CD4-positive, alpha-beta T cell (primary cell): ENCODE data around the gene RERE. TPM values are rescaled to one million over a fixed set of nuclear protein-coding genes. Genes with fewer than 3 reads are reported as not detected.

ENCODE experiments used
- ATAC-seq: fragments of 200-7000 bp; cut with Tn5 transposase; one replicate; pipeline ENCODE4 v1.10.0; 2022; ENCODE audit warnings: mild to moderate bottlenecking; ENCODE audit not compliant: poor library complexity
- CTCF ChIA-PET: fragments of 350-600 bp; sonication (Branson Sonifier 250); formaldehyde crosslinking; loops from one replicate; lab custom pipeline; 2021; ENCODE audit warnings: antibody characterized with exemption, inconsistent platforms; lab: Charles Lee
- POLR2A ChIA-PET: fragments of 350-600 bp; sonication (Branson Sonifier 250); formaldehyde crosslinking; loops from one replicate; lab custom pipeline; 2021; ENCODE audit warnings: antibody characterized with exemption, inconsistent platforms; lab: Charles Lee
- DNase-seq, 14 experiments: peaks; one replicate each; pipeline ENCODE4 v3.0.0-alpha.2; 2013 to 2020; ENCODE audit warnings: mixed read lengths in 2 of 14
- H3K27ac ChIP-seq, 2 donors: one replicate each; pipeline versions ENCODE4 v1.5.1 to v1.7.0; 2013; ENCODE audit warnings: low read length in 2 of 2, low read depth in 1 of 2, mild to moderate bottlenecking in 1 of 2
- H3K27me3 ChIP-seq, 2 experiments: 1 replicate in 1 of 2; 2 replicates in 1 of 2; pipeline versions ENCODE4 v1.6.1 to v1.7.0; 2013; ENCODE audit warnings: low read length in 2 of 2, control low read depth in 1 of 2, mild to moderate bottlenecking in 1 of 2, moderate library complexity in 1 of 2; ENCODE audit not compliant: insufficient read depth in 2 of 2, control insufficient read depth in 1 of 2
- H3K36me3 ChIP-seq: one replicate; pipeline ENCODE4 v1.6.1; 2013; ENCODE audit warnings: low read length, control low read depth; ENCODE audit not compliant: insufficient read depth
- H3K4me1 ChIP-seq: one replicate; pipeline ENCODE4 v1.6.1; 2013; ENCODE audit warnings: low read length, control low read depth; ENCODE audit not compliant: insufficient read depth
- H3K4me3 ChIP-seq: one replicate; pipeline ENCODE4 v1.5.1; 2013; ENCODE audit warnings: mild to moderate bottlenecking, low read length, moderate library complexity
- H3K9me3 ChIP-seq, 2 experiments: 1 replicate in 1 of 2; 2 replicates in 1 of 2; pipeline versions ENCODE4 v1.6.1 to v1.7.0; 2013; ENCODE audit warnings: low read length in 2 of 2, mild to moderate bottlenecking in 2 of 2, control low read depth in 1 of 2, moderate library complexity in 1 of 2; ENCODE audit not compliant: control insufficient read depth in 1 of 2, insufficient read depth in 1 of 2
- H3K27ac Mint-ChIP-seq: one replicate; pipeline ENCODE4 v1.8.0; 2020; ENCODE audit warnings: mixed read lengths
- H3K27me3 Mint-ChIP-seq: one replicate; pipeline ENCODE4 v1.8.0; 2021; ENCODE audit warnings: mixed read lengths
- H3K36me3 Mint-ChIP-seq: one replicate; pipeline ENCODE4 v1.8.0; 2021; ENCODE audit warnings: low read depth, mixed read lengths
- H3K4me1 Mint-ChIP-seq: one replicate; pipeline ENCODE4 v1.8.0; 2021; ENCODE audit warnings: low read depth, mixed read lengths
- H3K4me3 Mint-ChIP-seq: one replicate; pipeline ENCODE4 v1.8.0; 2020; ENCODE audit warnings: mild to moderate bottlenecking, mixed read lengths
- H3K9me3 Mint-ChIP-seq: one replicate; pipeline ENCODE4 v1.8.0; 2020; ENCODE audit warnings: mixed read lengths
- intact Hi-C, 2 experiments: fragments of 100-400 bp; cut with DNase I in 1 of 2; cut with micrococcal nuclease in 1 of 2; formaldehyde crosslinking; loops; one replicate each; pipeline versions ENCODE4 v1.15.1 to v1.9.0; 2023 to 2025; cut with DNase I, micrococcal nuclease
- total RNA-seq, 174 experiments: library from RNA in 2 of 174; stranded (reverse) in 2 of 174; gene quantifications; one replicate each; pipeline ENCODE4 v1.2.3 and lab custom pipeline; 2021 to 2026
- TF ChIP-seq, protein P1 (sequence below): fragments of 200-600 bp; IDR thresholded peaks from one replicate; pipeline ENCODE4 v1.8.0; 2022; ENCODE audit warnings: antibody characterized with exemption, mild to moderate bottlenecking

Gene RERE
- total RNA-seq, 2 experiments from 2014 or later, result 78.4 to 84.0 TPM

DNA sequence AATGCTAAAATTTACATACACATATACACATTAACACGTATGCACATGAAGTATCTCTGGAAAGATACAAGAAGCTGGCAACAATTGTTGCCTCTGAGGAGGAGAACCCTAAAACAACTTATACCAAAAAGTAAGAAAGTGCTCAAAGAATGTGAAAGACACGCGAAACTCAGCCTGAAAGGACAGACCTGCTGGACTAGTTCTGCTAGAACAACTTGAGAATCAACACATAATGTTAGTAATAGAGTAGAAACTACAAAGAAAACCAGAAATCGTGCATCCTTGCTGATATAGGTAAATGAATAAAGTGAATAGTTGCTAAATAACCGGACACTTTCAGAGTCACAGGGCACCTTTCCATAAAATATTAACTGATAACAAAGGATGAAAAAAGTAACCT is 242.5 kb downstream of the RERE start:
- Mint-ChIP-seq H3K9me3 (no peaks in the 10 kb centered on the region), H3K27me3 (no peaks in the 10 kb centered on the region), H3K4me1 (peaks cover 11% of the 10 kb centered on the region), H3K4me3 (no peak overlapping the region), H3K36me3 (peaks cover 5% of the 10 kb centered on the region), H3K27ac (no peak overlapping the region)
- H3K4me1 ChIP-seq, result no peaks in the 10 kb centered on the region
- no peaks in the 10 kb centered on the region for H3K36me3 ChIP-seq
- H3K4me3 ChIP-seq, result no peak overlapping the region
- H3K9me3 ChIP-seq, result no peaks in the 10 kb centered on the region
- POLR2A ChIA-PET, result no interaction called here
- H3K27ac ChIP-seq, result no peak overlapping the region
- intact Hi-C loops, result no loop called here
- CTCF ChIA-PET, result no interaction called here
- ATAC-seq (no peak), DNase-seq (no peak)
- no peaks in the 10 kb centered on the region for H3K27me3 ChIP-seq
- TF ChIP-seq, protein P1, sequence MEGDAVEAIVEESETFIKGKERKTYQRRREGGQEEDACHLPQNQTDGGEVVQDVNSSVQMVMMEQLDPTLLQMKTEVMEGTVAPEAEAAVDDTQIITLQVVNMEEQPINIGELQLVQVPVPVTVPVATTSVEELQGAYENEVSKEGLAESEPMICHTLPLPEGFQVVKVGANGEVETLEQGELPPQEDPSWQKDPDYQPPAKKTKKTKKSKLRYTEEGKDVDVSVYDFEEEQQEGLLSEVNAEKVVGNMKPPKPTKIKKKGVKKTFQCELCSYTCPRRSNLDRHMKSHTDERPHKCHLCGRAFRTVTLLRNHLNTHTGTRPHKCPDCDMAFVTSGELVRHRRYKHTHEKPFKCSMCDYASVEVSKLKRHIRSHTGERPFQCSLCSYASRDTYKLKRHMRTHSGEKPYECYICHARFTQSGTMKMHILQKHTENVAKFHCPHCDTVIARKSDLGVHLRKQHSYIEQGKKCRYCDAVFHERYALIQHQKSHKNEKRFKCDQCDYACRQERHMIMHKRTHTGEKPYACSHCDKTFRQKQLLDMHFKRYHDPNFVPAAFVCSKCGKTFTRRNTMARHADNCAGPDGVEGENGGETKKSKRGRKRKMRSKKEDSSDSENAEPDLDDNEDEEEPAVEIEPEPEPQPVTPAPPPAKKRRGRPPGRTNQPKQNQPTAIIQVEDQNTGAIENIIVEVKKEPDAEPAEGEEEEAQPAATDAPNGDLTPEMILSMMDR, result no peak

DNA sequence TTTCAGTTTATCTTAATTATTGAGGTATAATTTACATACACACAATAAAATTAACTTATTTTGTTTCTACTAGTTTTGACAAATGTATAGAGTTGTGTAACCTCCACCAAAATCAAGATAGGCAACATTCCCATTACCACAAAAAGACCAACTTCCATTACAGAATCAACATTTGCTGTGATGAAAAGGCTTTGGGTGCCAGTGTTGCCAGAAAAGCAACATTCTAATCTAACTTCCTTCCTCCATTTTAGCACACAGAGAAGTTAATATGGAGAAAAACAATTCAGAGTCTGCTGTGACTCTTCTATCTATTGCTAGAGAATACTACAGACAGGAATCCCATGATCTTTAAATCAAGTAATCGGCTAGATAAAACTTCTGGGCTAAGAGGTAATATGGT is 245.3 kb downstream of the RERE start:
- ATAC-seq (no peak), DNase-seq (no peak)
- TF ChIP-seq, protein P1, result no peak
- H3K27ac Mint-ChIP-seq, result no peak overlapping the region
- no peaks in the 10 kb centered on the region for H3K27me3 Mint-ChIP-seq
- no peaks in the 10 kb centered on the region for H3K9me3 Mint-ChIP-seq
- H3K27ac ChIP-seq, result no peak overlapping the region
- no peaks in the 10 kb centered on the region for H3K36me3 Mint-ChIP-seq
- H3K4me1 ChIP-seq, result no peaks in the 10 kb centered on the region
- intact Hi-C loops, result no loop called here
- no peaks in the 10 kb centered on the region for H3K27me3 ChIP-seq
- no peaks in the 10 kb centered on the region for H3K9me3 ChIP-seq
- CTCF ChIA-PET, result no interaction called here
- POLR2A ChIA-PET, result no interaction called here
- no peak overlapping the region for H3K4me3 ChIP-seq
- peaks cover 11% of the 10 kb centered on the region for H3K4me1 Mint-ChIP-seq
- H3K4me3 Mint-ChIP-seq, result no peak overlapping the region
- no peaks in the 10 kb centered on the region for H3K36me3 ChIP-seq

- DNase-seq, result peak in 1 of 14 experiments; percentile 4
- Histone ChIP-seq H3K9me3 (no peaks in the 10 kb centered on the region), H3K4me3 (no peak overlapping the region), H3K36me3 (no peaks in the 10 kb centered on the region), H3K27ac (no peak overlapping the region), H3K4me1 (no peaks in the 10 kb centered on the region), H3K27me3 (no peaks in the 10 kb centered on the region)
- H3K27ac Mint-ChIP-seq, result no peak overlapping the region
- ChIA-PET POLR2A (interaction anchor here (0.7 kb wide), 1 partner anchor 81 kb away, joined by 3 read pairs; no protein-coding TSS in a partner anchor), CTCF (interaction anchor here (1.2 to 2.0 kb wide), 2 partner anchors 10 to 277 kb away, joined by 4 to 5 read pairs; no protein-coding TSS in a partner anchor)
- TF ChIP-seq, protein P1, result peak; percentile 19
- H3K36me3 Mint-ChIP-seq, result no peaks in the 10 kb centered on the region
- H3K27me3 Mint-ChIP-seq, result no peaks in the 10 kb centered on the region
- H3K4me3 Mint-ChIP-seq, result no peak overlapping the region
- no peaks in the 10 kb centered on the region for H3K9me3 Mint-ChIP-seq
- H3K4me1 Mint-ChIP-seq, result peaks cover 11% of the 10 kb centered on the region
- ATAC-seq, result no peak
- intact Hi-C loops, result no loop called here
These were observed 246.0 kb downstream of the RERE start for GRCh38 chr1:8571200-8571984.
